SK-N-SH (cell line): ENCODE measurements around the gene SNRPD1. TPM values are rescaled to one million over a fixed set of nuclear protein-coding genes. Genes with fewer than 3 reads are reported as not detected.

Source experiments
- CTCF ChIA-PET: fragments of 300-600, 350-600 bp; formaldehyde crosslinking; extraction: SDS; loops from one replicate; lab custom pipeline; 2021; lab: Yijun Ruan, JAX
- POLR2A ChIA-PET: fragments of 350-600 bp; sonication (Branson Sonifier 250); formaldehyde crosslinking; extraction: SDS; loops from one replicate; lab custom pipeline; 2020; ENCODE audit warnings: antibody characterized with exemption, inconsistent platforms; lab: Yijun Ruan, JAX
- DNase-seq: peaks from one replicate; pipeline ENCODE4 v3.0.0; 2012
- H2AFZ ChIP-seq: fragments of 200-600 bp; sonication (generic); 2 replicates; pipeline ENCODE4 v1.8.1; 2016; ENCODE audit warnings: antibody characterized with exemption, mild to moderate bottlenecking, low read depth
- H3F3A ChIP-seq: fragments of 200-600 bp; sonication (generic); replicated peaks from 2 replicates; pipeline ENCODE3; 2016; ENCODE audit warnings: antibody characterized with exemption, mild to moderate bottlenecking; ENCODE audit not compliant: insufficient read depth
- H3K27ac ChIP-seq, 2 experiments: fragments of 200-500 bp in 1 of 2; fragments of 200-600 bp in 1 of 2; sonication (Bioruptor generic) in 1 of 2; sonication (generic), shearing (Covaris generic) in 1 of 2; 2 replicates each; pipeline versions ENCODE4 v1.5.1 to v1.6.1; 2014 to 2016; ENCODE audit warnings: low read depth in 2 of 2, inconsistent platforms in 1 of 2, low read length in 1 of 2, mild to moderate bottlenecking in 1 of 2, mixed read lengths in 1 of 2
- H3K27me3 ChIP-seq: fragments of 200-600 bp; sonication (generic), shearing (Covaris generic); 2 replicates; pipeline ENCODE4 v1.6.1; 2016; ENCODE audit warnings: mixed run types; ENCODE audit not compliant: insufficient read depth
- H3K36me3 ChIP-seq, 2 experiments: fragments of 200-500 bp in 1 of 2; fragments of 200-600 bp in 1 of 2; sonication (Bioruptor generic) in 1 of 2; sonication (generic) in 1 of 2; replicated peaks in 1 of 2; 2 replicates each; pipeline versions ENCODE3 to v1.5.1; 2014 to 2016; ENCODE audit warnings: low read length in 1 of 2, mild to moderate bottlenecking in 1 of 2; ENCODE audit not compliant: insufficient read depth in 2 of 2, control insufficient read depth in 1 of 2
- H3K4me1 ChIP-seq, 2 experiments: fragments of 200-500 bp in 1 of 2; fragments of 200-600 bp in 1 of 2; sonication (Bioruptor generic) in 1 of 2; sonication (generic), shearing (Covaris generic) in 1 of 2; 2 replicates each; pipeline versions ENCODE4 v1.5.1 to v1.6.1; 2014 to 2016; ENCODE audit warnings: low read depth in 1 of 2, low read length in 1 of 2, mixed run types in 1 of 2; ENCODE audit not compliant: insufficient read depth in 2 of 2, control insufficient read depth in 1 of 2
- H3K4me2 ChIP-seq: fragments of 200-600 bp; sonication (generic), shearing (Covaris generic); 2 replicates; pipeline ENCODE4 v1.6.1; 2017; ENCODE audit warnings: mixed run types
- H3K4me3 ChIP-seq, 2 experiments: fragments of 200-500 bp in 1 of 2; fragments of 200-600 bp in 1 of 2; sonication (Bioruptor generic) in 1 of 2; sonication (generic), shearing (Covaris generic) in 1 of 2; 2 replicates each; pipeline versions ENCODE4 v1.5.1 to v1.8.1; 2014 to 2016; ENCODE audit warnings: low read depth in 2 of 2, inconsistent platforms in 1 of 2, low read length in 1 of 2, mild to moderate bottlenecking in 1 of 2, mixed read lengths in 1 of 2, moderate library complexity in 1 of 2
- H3K79me2 ChIP-seq: fragments of 200-600 bp; sonication (generic); 2 replicates; pipeline ENCODE4 v1.8.1; 2017; ENCODE audit warnings: mild to moderate bottlenecking; ENCODE audit not compliant: insufficient read depth
- H3K9ac ChIP-seq: fragments of 200-600 bp; sonication (generic); 2 replicates; pipeline ENCODE4 v1.6.1; 2017; ENCODE audit warnings: mixed run types
- H3K9me2 ChIP-seq: fragments of 200-600 bp; sonication (generic); 2 replicates; pipeline ENCODE4 v1.6.1; 2017; ENCODE audit warnings: mixed run types
- H3K9me3 ChIP-seq: fragments of 200-600 bp; sonication (generic); 2 replicates; pipeline ENCODE4 v1.6.1; 2017; ENCODE audit warnings: mixed run types, mild to moderate bottlenecking, moderate library complexity
- H4K20me1 ChIP-seq: fragments of 200-600 bp; sonication (generic); 2 replicates; pipeline ENCODE4 v1.6.1; 2017; ENCODE audit warnings: mild to moderate bottlenecking, mixed run types; ENCODE audit not compliant: insufficient read depth
- CHD2 ChIP-seq: fragments of 150-350 bp; IDR thresholded peaks from 2 replicates; pipeline ENCODE4 v1.6.1; 2018; ENCODE audit warnings: low read length; ENCODE audit not compliant: partially characterized antibody
- FOXM1 ChIP-seq: IDR thresholded peaks from 2 replicates; pipeline ENCODE4 v1.4.0; 2012; ENCODE audit warnings: low read depth, mild to moderate bottlenecking
- IRF3 ChIP-seq: fragments of 150-350 bp; IDR thresholded peaks from 2 replicates; pipeline ENCODE4 v1.6.1; 2016; ENCODE audit warnings: mild to moderate bottlenecking, low read depth, low read length
- JUND ChIP-seq: IDR thresholded peaks from 2 replicates; pipeline ENCODE4 v1.4.0; 2012
- MAX ChIP-seq: IDR thresholded peaks from 2 replicates; pipeline ENCODE4 v1.4.0; 2012; ENCODE audit warnings: low read depth
- MEF2A ChIP-seq: IDR thresholded peaks from 2 replicates; pipeline ENCODE4 v1.4.0; 2012; ENCODE audit warnings: low read depth, borderline replicate concordance
- MXI1 ChIP-seq: IDR thresholded peaks from 2 replicates; pipeline ENCODE4 v1.6.1; 2012; ENCODE audit warnings: mild to moderate bottlenecking, low read depth, low read length, improper control_type of control experiment
- NFIC ChIP-seq: IDR thresholded peaks from 2 replicates; pipeline ENCODE4 v1.4.0; 2012; ENCODE audit warnings: borderline replicate concordance
- NRF1 ChIP-seq: IDR thresholded peaks from 2 replicates; pipeline ENCODE4 v1.6.1; 2012; ENCODE audit warnings: low read depth, mild to moderate bottlenecking, low read length
- PBX3 ChIP-seq: IDR thresholded peaks from 2 replicates; pipeline ENCODE4; 2012
- RAD21 ChIP-seq: IDR thresholded peaks from 2 replicates; pipeline ENCODE4 v1.6.1; 2012; ENCODE audit warnings: mild to moderate bottlenecking, low read length
- RCOR1 ChIP-seq: fragments of 150-350 bp; IDR thresholded peaks from 2 replicates; pipeline ENCODE4 v1.6.1; 2017; ENCODE audit warnings: antibody characterized with exemption, low read length
- REST ChIP-seq: IDR thresholded peaks from 2 replicates; pipeline ENCODE4 v1.6.1; 2012; ENCODE audit warnings: mild to moderate bottlenecking, low read depth, low read length, moderate library complexity
- SMC3 ChIP-seq: IDR thresholded peaks from 2 replicates; pipeline ENCODE4 v1.6.1; 2012; ENCODE audit warnings: low read depth, low read length, improper control_type of control experiment
- TCF12 ChIP-seq: IDR thresholded peaks from 2 replicates; pipeline ENCODE4 v1.4.0; 2012
- TEAD4 ChIP-seq: IDR thresholded peaks from 2 replicates; pipeline ENCODE4 v1.4.0; 2012; ENCODE audit warnings: mild to moderate bottlenecking, borderline replicate concordance; ENCODE audit not compliant: insufficient read depth
- USF1 ChIP-seq: IDR thresholded peaks from 2 replicates; pipeline ENCODE4 v1.4.0; 2012; ENCODE audit warnings: low read depth, borderline replicate concordance
- YY1 ChIP-seq: IDR thresholded peaks from 2 replicates; pipeline ENCODE4 v1.4.0; 2012; ENCODE audit warnings: low read depth, mild to moderate bottlenecking
- WGBS: methylation state at CpG from one replicate; pipeline ENCODE4 v1.1.6; 2017; ENCODE audit warnings: low lambda C conversion rate; 5-methylcytosine and 5-hydroxymethylcytosine counted together
- polyA plus RNA-seq, 3 experiments: library from polyadenylated mRNA; depleted of rRNA; stranded (reverse); fragments of >200 nt; gene quantifications; 2 replicates each; pipeline ENCODE4 v1.2.3, GENCODE V29; 2012
- TF ChIP-seq, protein P1 (sequence below): fragments of 150-350 bp; IDR thresholded peaks from 2 replicates; pipeline ENCODE4 v1.6.1; 2017; ENCODE audit warnings: antibody characterized with exemption, low read length, low read depth, borderline replicate concordance

SNRPD1 gene
- polyA plus RNA-seq, 1 of the 3 experiments (the other 2 are of a cell fraction), result 24.6 TPM

DNA sequence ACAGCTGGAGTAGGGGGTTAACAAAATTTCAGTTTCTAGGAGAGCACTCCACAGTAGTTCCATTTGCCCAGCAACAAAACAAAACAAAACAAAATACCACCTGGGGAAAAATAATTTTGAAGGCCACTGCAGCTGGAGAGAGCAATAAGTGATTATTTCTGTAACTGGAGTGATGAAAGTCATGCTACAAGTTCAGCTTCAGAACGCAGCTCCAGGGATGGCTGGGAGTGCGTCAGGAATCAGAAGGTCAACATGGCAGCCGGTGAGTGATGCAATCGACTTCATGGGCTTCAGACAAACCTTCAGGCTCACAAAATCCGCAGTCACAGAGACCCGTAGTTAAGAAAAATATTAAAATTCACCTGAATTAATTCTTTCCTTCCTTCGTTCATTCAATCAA, 51.5 kb downstream of the SNRPD1 start:
- ChIA-PET CTCF (interaction anchor here (1.2 kb wide), 1 partner anchor 36 kb away, joined by 3 read pairs; no protein-coding TSS in a partner anchor), POLR2A (no interaction called here)
- H3K27me3 ChIP-seq, result no peaks in the 10 kb centered on the region
- no peaks in the 10 kb centered on the region for H3F3A ChIP-seq
- 89% methylated on average over 7 of the region's 7 CpGs for WGBS
- H3K9ac ChIP-seq, result no peak overlapping the region
- H2AFZ ChIP-seq, result no peak overlapping the region
- H3K4me3 ChIP-seq, result no peak overlapping the region
- H3K4me1 ChIP-seq, result no peaks in the 10 kb centered on the region; a peak in 1 of 4 replicates
- H4K20me1 ChIP-seq, result no peaks in the 10 kb centered on the region
- TF ChIP-seq SMC3 (no peak), PBX3 (no peak), MAX (no peak), FOXM1 (no peak), YY1 (no peak)
- TF ChIP-seq, all 33 proteins: peak for 0
- DNase-seq, result no peak
- Histone ChIP-seq H3K4me2 (no peak overlapping the region), H3K36me3 (no peaks in the 10 kb centered on the region), H3K9me2 (no peaks in the 10 kb centered on the region), H3K27ac (no peak overlapping the region), H3K9me3 (no peaks in the 10 kb centered on the region), H3K79me2 (no peaks in the 10 kb centered on the region)

DNA sequence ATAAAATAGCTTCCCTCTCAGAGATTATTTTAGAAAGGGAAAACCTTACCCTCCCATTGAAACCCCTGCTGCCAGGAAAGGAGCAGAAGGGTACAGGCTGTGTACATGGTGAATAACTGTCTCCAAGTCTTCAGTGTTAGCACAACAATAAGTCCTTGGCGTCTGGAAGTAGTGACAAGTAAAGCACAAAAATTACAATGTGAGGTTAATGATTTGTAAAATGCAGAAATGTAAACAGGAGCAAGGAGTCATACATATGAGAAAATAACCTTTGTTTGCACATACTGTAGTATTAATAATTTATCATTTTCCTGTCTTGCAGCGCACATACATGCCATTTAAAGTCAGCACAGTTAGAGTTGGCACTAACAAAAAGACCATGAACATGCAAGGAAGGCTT, 52.0 kb downstream of the SNRPD1 start:
- no peaks in the 10 kb centered on the region for H3F3A ChIP-seq
- ChIA-PET CTCF (no interaction called here), POLR2A (no interaction called here)
- no peak for TF ChIP-seq IRF3
- TF ChIP-seq, protein P1, sequence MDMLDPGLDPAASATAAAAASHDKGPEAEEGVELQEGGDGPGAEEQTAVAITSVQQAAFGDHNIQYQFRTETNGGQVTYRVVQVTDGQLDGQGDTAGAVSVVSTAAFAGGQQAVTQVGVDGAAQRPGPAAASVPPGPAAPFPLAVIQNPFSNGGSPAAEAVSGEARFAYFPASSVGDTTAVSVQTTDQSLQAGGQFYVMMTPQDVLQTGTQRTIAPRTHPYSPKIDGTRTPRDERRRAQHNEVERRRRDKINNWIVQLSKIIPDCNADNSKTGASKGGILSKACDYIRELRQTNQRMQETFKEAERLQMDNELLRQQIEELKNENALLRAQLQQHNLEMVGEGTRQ, result no peak
- no peak for TF ChIP-seq FOXM1
- TF ChIP-seq MEF2A, result no peak
- no peak for TF ChIP-seq TCF12
- no peak for TF ChIP-seq MXI1
- no peak for TF ChIP-seq REST
- no peak for TF ChIP-seq RCOR1
- TF ChIP-seq USF1, result no peak
- TF ChIP-seq NFIC, result no peak
- TF ChIP-seq JUND, result no peak
- TF ChIP-seq NRF1, result no peak
- no peak for TF ChIP-seq PBX3
- no peak for TF ChIP-seq CHD2
- TF ChIP-seq TEAD4, result no peak
- no peak for TF ChIP-seq RAD21

More for the DNA sequence above, 52.0 kb downstream of the SNRPD1 start:
- H3K9ac ChIP-seq, result no peak overlapping the region
- 82% methylated on average over 2 of the region's 2 CpGs for WGBS
- no peaks in the 10 kb centered on the region for H3K27me3 ChIP-seq
- H3K36me3 ChIP-seq, result no peaks in the 10 kb centered on the region
- no peaks in the 10 kb centered on the region for H3K9me2 ChIP-seq
- H3K27ac ChIP-seq, result no peak overlapping the region
- no peak overlapping the region for H3K4me2 ChIP-seq
- no peaks in the 10 kb centered on the region; a peak in 1 of 4 replicates for H3K4me1 ChIP-seq
- H4K20me1 ChIP-seq, result no peaks in the 10 kb centered on the region
- H3K79me2 ChIP-seq, result no peaks in the 10 kb centered on the region
- no peak overlapping the region for H2AFZ ChIP-seq
- no peaks in the 10 kb centered on the region for H3K9me3 ChIP-seq
- no peak overlapping the region for H3K4me3 ChIP-seq
- DNase-seq, result no peak
